Fibroblast of pulmonary artery (primary cell): ENCODE results near the gene RTN4RL2.

Source experiments
- DNase-seq: peaks from one replicate; pipeline ENCODE4 v3.0.0-alpha.2; 2010; ENCODE audit warnings: low read depth
- H3K4me3 ChIP-seq: replicated peaks from 2 replicates; pipeline ENCODE4 v1.5.1; 2011; ENCODE audit warnings: low read depth, mild to moderate bottlenecking, control low read depth, low read length, moderate library complexity
- TF ChIP-seq, protein P1 (sequence below): IDR thresholded peaks from 2 replicates; pipeline ENCODE4 v1.5.1; 2011; ENCODE audit warnings: mild to moderate bottlenecking, control low read depth, low read length, inconsistent platforms; ENCODE audit errors: missing control alignments

The RTN4RL2 gene

DNA sequence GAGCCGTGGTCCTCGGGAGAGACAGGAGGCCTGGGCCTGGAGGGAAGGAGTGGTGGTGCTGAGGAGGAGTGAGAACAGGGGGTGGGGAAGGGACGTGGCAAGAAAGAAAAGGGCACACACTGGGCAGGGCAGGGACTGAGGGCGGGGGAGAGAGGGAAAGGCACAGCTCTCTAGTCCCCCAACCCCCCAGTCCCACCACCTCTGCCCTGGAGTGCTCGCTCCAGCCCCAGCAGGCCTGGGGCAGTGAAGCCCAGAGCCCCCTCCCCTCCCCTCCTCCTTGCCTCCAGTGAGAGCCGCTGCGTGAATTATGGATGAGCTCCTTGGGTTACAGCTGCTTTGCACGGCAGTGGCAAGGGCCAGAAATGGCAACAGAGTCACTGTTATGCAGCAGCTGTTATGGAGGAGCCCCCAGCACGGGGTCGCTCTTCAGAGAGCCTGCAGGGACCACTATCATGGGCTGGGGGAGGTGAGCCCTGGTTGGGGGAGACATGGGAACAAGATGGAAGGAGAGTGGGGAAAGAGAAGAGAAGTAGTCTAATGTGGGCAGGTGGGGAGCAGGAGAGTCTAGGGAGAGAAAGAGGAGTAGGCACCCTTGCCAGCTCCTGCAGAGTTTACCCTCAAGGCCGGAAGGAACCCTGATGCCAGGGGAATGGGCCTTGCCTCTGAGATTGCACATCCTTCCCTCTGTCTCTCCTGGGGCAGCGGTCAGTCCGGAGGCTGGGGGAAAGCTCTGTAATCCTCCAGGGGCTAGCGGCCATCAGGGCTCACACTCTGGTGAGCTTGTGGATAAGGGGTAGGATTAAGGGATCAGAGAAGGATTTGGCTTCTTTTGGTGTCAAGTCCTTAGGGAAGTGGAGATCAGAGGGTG is 3.6 kb downstream of the RTN4RL2 start:
- H3K4me3 ChIP-seq: no peak overlapping the region
- TF ChIP-seq, protein P1, sequence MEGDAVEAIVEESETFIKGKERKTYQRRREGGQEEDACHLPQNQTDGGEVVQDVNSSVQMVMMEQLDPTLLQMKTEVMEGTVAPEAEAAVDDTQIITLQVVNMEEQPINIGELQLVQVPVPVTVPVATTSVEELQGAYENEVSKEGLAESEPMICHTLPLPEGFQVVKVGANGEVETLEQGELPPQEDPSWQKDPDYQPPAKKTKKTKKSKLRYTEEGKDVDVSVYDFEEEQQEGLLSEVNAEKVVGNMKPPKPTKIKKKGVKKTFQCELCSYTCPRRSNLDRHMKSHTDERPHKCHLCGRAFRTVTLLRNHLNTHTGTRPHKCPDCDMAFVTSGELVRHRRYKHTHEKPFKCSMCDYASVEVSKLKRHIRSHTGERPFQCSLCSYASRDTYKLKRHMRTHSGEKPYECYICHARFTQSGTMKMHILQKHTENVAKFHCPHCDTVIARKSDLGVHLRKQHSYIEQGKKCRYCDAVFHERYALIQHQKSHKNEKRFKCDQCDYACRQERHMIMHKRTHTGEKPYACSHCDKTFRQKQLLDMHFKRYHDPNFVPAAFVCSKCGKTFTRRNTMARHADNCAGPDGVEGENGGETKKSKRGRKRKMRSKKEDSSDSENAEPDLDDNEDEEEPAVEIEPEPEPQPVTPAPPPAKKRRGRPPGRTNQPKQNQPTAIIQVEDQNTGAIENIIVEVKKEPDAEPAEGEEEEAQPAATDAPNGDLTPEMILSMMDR: no peak
- DNase-seq: no peak

DNA sequence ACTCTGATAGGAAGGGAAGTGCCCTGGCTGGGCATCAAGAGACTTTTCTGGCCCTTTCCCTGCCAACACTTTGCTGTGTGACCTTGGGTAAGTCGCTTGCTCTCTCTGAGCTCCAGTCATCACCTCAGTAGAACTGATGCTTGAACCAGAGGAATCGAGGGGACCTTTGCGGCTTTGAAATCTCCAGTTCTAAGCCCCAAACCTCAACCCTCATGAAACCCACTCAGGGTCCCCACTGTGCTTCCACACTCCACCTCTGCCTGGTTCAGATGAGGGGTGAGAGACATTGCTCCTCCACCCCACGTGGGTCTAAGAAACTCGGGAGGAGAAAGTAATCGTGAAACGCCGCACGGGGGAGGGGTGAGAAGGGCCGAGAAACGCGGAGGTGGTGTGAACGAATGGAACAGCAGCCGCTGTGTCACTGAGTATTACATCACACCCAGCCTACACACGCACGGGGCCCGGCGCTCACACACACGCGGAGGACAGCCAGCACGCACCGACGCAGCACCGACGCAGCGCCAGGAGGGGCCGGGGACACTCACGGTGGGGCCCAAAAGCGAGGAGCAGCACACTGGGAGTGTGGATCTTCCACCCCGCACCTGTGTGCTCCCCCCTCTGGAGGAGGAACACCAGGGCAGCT is 4.3 kb downstream of the RTN4RL2 start:
- H3K4me3 ChIP-seq: no peak overlapping the region
- DNase-seq: no peak
- TF ChIP-seq, protein P1: no peak

DNA sequence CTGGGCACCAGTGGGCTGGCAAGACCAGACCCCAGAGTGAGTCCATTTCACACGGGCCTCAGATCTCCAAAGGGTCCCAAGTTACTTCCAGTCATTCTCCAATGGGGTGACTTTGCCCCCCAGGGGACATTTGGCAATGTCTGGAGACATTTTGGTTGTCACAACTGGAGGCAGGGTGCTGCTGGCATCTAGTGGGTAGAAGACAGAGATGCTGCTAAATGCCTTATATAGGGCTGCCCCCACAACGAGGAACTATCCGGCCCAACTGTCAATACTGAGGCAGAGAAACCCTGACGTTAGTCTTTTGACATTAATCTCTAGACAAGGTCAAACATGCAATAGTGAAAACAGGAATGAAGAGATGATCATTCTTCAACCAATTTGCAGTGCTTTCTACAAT is 6.4 kb downstream of the RTN4RL2 start:
- no peak overlapping the region for H3K4me3 ChIP-seq
- TF ChIP-seq, protein P1: no peak
- no peak for DNase-seq

DNA sequence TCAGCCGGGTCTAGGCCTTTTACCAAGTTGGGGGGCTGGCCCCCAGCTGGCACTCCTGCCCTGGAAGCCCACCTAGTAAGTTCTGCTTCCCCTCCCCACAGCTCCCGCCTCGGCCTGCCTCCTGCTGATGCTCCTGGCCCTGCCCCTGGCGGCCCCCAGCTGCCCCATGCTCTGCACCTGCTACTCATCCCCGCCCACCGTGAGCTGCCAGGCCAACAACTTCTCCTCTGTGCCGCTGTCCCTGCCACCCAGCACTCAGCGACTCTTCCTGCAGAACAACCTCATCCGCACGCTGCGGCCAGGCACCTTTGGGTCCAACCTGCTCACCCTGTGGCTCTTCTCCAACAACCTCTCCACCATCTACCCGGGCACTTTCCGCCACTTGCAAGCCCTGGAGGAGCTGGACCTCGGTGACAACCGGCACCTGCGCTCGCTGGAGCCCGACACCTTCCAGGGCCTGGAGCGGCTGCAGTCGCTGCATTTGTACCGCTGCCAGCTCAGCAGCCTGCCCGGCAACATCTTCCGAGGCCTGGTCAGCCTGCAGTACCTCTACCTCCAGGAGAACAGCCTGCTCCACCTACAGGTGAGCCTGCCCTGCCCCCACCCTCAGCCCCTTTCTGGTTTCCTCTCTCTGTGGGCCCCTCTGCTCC is 7.3 kb downstream of the RTN4RL2 start:
- no peak overlapping the region for H3K4me3 ChIP-seq
- TF ChIP-seq, protein P1: no peak
- DNase-seq: no peak

DNA sequence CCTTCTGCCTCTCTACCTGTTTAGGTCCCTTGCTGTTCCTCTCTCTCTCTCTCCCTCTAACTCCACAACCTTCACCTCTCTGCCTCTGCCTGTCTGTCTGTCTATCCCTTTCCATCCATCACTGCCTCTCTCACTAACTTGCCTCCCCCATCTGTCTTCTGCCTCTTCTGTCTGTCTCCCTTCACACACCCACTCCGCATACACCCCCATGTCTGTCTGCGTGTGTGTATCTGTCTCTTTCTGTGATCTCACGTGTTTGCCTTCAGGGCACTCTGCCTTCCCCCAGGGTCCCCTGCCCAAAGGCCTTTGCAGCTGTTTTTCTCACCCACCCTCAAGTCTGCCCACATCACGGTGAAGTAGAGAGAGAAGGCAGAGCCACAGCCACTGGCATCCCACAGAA is 7.9 kb downstream of the RTN4RL2 start:
- no peak for DNase-seq
- H3K4me3 ChIP-seq: no peak overlapping the region
- TF ChIP-seq, protein P1: no peak

DNA sequence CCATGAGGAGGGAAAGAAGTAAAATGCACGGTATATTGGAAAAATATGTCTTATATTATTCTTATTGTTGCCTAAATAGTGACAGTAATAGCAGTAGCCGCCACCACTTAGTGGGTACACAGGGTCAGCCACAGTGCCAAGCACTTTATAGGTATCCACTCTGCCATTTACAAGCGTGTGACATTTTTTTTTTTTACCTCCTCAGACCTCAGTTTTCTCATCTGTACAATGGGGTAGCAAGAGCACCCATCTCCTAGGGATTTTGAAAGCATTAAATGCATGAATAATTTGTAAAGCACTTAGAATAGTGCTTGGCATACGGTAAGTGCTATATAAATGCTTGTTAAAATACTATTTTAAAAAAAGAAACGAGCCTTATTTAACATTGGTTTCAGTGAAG is 8.9 kb downstream of the RTN4RL2 start:
- TF ChIP-seq, protein P1: no peak
- DNase-seq: no peak
- no peak overlapping the region for H3K4me3 ChIP-seq
